NCI-H1417 (cell line): Measurements from ENCODE around the gene COA1.
"Not testable (repeated sequence)": the region's sequence is repeated elsewhere in the genome, so short reads cannot be mapped to it uniquely, and the experiment has no call there.

Experiments used
- DNase-seq, 3 experiments: peaks; one replicate each; lab custom pipeline; 2025; lab: John Stamatoyannopoulos, UW

COA1 gene

DNA sequence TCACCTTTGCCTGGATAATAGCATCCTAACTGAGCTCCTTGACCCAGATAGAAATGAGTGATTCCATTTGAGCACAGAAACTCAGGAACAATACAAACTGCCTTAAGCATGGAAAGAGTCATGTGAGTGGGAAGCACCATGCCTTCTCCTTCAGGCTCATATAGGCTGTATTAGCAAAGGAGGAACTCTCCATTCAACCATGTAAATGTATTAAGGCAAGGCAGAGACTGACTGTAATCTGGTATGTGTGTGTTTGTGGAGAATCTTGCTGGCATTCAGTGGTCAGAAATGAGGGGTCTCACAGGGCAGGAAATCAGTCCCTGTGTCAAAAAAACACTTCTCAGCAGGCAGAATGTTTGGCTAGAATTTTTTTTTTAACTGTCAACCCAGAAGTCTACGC, 40.2 kb downstream of the COA1 start:
- DNase-seq = no peak

- DNase-seq = not testable (repeated sequence)
Measured at GRCh38 chr7:43687866-43688265, 41.5 kb downstream of the COA1 start.

DNA sequence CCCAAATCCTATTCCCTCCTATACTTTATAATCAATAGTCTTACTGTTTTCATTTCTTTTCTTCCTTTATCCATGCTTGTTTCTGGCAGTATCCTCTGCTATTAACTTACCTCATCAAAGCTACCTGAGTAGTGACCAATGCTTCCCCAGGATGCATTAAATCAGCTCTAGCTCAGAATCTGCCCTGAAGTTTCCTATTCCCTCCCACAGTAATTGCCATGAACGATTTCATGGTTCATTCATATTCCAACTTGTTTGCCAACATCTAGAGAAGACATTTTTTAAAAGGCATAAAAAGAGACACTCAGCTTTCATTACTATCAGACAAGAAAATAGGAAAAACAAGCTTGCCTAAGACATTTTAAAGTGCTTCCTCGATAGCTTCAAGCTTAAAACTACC, 42.3 kb downstream of the COA1 start:
- no peak for DNase-seq

GRCh38 chr7:43680736-43681135, 48.6 kb downstream of the COA1 start:
- no peak for DNase-seq

DNA sequence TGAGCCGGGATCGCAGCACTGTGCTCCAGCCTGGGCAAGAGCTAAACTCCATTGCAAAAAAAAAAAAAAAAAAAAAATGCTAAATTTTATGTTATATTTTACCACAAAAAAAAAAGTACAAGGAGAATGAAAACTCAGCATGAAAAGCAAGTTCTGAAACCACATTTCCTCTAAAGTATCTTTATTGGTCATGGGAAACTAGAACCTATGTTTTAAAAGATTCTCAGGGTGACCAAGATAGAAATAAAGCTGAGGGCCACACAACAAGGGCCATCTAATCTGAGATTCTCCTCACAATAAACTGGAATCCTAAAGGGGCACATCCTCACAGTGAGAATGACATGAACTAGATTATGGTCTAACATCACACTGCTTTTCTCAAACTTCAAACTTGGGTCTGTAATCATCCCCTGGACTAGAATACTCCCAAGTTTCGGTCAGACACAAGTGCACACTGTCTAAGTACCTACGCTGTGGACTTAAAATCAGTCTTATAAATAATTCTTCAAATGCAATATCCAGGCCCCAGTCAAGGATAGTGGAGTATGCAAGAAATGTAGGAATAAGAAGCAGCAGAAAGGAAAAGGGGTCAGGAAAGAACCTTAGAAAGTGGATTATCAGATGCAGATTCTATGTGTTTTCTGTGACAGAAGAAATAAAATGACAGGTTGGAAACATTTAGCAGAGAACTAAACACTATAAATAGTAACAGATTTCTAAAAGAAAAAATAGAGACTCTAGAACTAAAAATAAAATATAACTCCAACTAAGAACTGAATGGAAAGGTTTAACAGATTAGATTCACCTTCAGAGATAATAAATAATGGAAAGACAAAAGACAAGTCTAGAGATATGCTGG, 49.9 kb downstream of the COA1 start:
- no peak for DNase-seq

GRCh38 chr7:43678315-43678714, 51.0 kb downstream of the COA1 start:
- no peak for DNase-seq

GRCh38 chr7:43677864-43678263, 51.5 kb downstream of the COA1 start:
- DNase-seq = no peak

DNA sequence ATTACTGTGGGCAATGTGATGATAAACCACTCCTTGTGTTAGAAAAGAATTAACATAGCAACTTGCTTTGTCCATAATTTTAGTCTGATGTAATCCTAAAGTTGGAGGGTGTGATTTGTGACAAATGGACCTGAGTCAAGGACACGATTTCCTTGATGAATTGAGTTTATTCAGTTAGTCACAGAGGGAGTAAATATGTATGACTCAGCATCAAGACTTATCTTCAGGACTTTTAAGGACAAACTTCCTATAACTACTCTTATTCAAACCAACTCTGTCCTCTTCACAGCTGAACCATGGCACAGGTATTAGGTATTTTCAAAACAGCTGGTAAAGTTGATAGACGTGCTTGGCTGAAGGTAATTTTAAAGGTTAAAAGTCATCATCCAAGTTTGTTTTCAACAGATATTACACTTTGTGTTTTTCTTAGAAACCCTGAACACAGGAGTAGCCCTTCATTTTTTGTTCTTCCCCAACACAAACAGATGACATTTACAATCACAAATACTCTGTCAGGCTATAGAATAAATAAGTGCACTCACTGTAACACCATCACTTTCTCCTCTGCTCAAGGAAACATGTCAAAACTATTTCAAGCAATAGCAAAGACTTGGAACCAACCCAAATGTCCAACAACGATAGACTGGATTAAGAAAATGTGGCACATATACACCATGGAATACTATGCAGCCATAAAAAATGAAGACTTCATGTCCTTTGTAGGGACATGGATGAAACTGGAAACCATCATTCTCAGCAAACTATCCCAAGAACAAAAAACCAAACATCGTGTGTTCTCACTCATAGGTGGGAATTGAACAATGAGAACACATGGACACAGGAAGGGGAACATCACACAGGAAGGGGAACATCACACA, 54.5 kb downstream of the COA1 start:
- DNase-seq = no peak

DNA sequence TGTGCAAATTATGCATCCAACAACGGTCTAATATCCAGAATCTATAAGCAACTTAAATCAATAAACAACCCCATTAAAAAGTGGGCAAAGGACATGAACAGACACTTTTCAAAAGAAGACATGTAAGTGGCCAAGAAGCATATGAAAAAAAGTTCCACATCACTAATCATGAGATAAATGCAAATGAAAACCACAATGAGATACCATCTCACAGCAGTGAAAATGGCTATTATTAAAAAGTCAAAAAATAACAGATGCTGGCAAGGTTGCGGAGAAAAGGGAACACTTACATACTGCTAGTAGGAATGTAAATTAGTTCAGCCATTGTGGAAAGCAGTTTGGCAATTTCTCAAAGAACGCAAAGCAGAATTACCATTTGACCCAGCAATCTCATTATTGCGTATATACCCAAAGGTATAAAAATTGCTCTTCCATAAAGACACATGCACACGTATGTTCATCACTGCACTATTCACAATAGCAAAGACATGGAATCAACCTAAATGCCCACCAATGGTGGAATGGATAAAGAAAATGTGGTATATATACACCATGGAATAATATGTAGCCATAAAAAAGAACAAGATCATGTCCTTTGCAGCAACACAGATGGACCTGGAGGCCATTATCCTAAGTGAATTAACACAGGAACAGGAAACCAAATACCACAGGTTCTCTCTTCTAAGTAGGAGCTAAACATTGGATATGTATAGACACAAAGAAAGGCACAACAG, 55.9 kb downstream of the COA1 start:
- DNase-seq = not testable (repeated sequence)

- no peak for DNase-seq
Measured at GRCh38 chr7:43671521-43671920, 57.8 kb downstream of the COA1 start.

DNA sequence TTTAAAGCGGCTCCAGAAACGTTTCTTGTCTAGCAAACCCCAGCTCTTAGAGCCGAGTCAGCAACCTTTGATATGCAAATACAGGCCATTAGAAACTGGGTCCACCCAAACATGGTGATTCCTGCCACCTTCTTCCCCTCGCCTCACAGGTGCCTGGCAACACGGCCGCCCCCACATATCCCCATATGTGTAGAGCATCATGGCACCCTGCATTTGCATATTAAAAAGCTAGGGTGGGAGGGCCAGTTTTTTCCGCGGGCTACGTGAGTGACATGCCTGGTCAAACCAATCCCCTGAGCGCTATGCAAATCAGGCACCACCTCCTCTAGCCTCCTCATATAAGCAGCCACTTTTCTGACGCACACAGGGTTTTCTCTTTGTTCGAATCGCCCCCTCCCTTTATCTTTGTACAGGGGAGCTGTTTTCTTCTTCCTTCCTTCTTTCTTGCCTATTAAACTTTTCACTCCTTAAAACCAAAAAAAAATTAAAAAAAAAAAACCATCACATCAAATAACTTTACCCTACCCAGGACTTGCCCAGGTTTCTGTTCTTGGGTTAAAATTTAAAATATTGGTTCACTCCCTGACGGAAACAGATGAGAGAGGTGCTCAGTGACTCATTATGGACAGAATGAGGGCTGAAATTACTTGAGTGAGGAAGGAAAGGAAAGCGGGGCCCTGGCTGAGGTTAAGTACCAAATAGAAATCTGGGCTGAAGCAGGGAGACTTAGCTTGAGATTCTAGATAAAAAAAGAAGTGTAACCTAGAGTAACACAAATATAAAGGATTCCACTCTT, 59.8 kb downstream of the COA1 start:
- DNase-seq = no peak

GRCh38 chr7:43668035-43668434, 61.3 kb downstream of the COA1 start:
- DNase-seq = no peak

- no peak for DNase-seq
Measured at GRCh38 chr7:43666938-43667337, 62.4 kb downstream of the COA1 start.

GRCh38 chr7:43664681-43665080, 64.6 kb downstream of the COA1 start:
- DNase-seq = no peak

- no peak for DNase-seq
Measured at GRCh38 chr7:43660141-43660540, 69.2 kb downstream of the COA1 start.

DNA sequence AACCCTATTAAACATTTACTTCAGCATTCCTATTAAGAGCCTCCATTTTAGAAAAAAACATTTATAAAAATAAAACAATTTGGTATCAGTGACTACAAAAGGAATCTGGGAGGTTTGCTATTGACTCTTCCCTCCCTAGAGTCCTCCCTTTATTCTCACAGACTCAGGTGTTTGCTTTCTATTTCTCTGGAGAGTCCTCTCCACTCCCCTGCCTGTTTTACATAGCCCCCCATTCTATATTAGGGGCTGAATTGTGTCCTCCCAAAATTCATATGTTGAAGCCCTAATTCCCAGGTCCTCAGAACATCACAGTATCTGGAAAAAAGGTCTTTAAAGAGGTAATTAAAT, 69.8 kb downstream of the COA1 start:
- no peak for DNase-seq

- DNase-seq = no peak
Measured at GRCh38 chr7:43658718-43659548, 70.4 kb downstream of the COA1 start.

- no peak for DNase-seq
Measured at GRCh38 chr7:43656997-43657396, 72.3 kb downstream of the COA1 start.

DNA sequence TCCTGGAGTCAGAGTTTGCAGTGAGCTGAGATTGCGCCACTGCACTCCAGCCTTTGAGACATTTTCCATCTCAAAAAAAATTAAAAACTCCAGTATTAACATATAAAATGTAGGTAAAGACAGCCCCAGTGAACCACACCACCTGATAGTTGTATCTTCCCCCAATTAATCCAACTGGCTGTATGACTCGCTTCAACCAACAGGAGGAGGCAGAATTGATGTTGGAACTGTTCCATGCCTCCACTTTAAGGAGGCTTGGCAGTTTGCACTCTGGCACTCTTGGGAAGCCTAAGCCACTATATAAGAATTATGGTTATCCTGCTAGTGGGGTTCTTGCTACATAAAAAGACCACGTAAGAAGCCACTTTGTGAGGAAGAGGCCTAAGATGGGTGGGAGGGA, 73.7 kb downstream of the COA1 start:
- no peak for DNase-seq

DNA sequence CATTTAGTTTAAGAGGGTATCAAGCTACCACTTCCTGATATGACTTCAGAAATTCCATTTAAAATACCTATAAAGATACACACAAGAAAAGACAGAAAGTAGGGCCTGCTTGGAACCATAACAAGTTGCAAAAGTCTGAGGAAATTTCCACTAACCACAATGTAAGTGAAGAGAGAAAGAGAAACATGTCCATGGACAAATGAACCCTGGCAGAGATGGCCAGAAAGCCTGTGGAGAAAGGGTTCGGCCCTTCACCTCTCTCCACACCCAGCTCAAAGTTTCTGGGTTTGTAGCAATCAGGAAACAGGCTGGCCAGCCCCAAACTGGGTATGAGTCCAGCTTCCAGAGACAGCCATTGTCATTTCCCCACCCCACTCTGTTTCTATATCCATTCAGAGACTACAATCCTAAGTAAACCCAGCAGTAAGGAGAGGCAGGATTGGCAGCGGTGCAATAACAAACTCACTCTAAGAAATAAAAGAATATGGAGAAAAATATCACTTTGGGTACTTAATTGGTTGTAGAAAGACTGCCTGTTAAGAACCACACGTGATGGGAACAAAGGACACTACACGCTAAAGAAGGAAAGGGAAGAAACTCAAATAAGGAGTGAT, 75.3 kb downstream of the COA1 start:
- no peak for DNase-seq
